Lower leg skin (tissue), 3 donors: Measurements from ENCODE around the gene EEIG2.

Source experiments
- CTCF ChIP-seq, 3 donors: fragments of 450-650 bp; IDR thresholded peaks; one replicate each; pipeline ENCODE4 v1.5.1; 2016; ENCODE audit warnings: antibody characterized with exemption in 3 of 3, mild to moderate bottlenecking in 3 of 3, moderate library complexity in 2 of 3
- POLR2A ChIP-seq, 2 donors: fragments of 450-650 bp; IDR thresholded peaks; one replicate each; pipeline ENCODE4 v1.6.1; 2016 to 2017; ENCODE audit warnings: antibody characterized with exemption in 2 of 2, mild to moderate bottlenecking in 1 of 2, moderate library complexity in 1 of 2

GRCh38 chr1:108561689-108562326 is 1.9 kb downstream of the EEIG2 start:
- TF ChIP-seq POLR2A (IDR thresholded peaks at IDR 0.05) (no peak), CTCF (IDR thresholded peaks at IDR 0.05) (no peak)
